Ovary (tissue), 3 donors: ENCODE results near the gene PAPSS1.

Experiments used
- EP300 ChIP-seq: sonication (generic); formaldehyde crosslinking; IDR thresholded peaks from one replicate; pipeline ENCODE4 v1.6.1; 2017; ENCODE audit warnings: antibody characterized with exemption
- POLR2A ChIP-seq: fragments of 450-650 bp; IDR thresholded peaks from one replicate; pipeline ENCODE4 v1.6.1; 2017; ENCODE audit warnings: antibody characterized with exemption, mild to moderate bottlenecking, moderate library complexity
- TF ChIP-seq, protein P1 (sequence below), 3 donors: fragments of 450-650 bp in 2 of 3; fragments of 200-600 bp in 1 of 3; IDR thresholded peaks; one replicate each; pipeline versions ENCODE4 v1.5.1 to v1.8.0; 2016 to 2022; ENCODE audit warnings: antibody characterized with exemption in 3 of 3, mild to moderate bottlenecking in 1 of 3
- donor health status: DM: no; HTN: no; CAD: no.

DNA sequence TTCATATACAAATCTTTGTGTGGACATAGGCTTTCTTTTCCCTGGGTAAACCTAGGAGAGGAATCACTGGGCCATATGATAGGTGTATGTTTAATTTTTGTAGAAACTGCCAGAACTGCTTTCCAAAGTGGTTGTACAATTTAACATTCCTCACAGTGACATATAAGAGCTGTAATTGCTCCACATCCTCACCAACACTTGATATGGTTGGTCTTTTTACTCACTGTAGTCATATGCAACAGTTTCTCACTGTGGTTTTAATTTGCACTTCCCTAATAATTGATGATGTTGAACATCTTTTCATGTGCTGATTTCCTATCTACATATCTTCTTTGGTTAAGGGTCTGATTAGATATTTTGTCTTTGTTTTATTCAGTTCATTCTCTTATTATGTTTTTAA lies 24.5 kb upstream of the PAPSS1 start:
- TF ChIP-seq, protein P1, sequence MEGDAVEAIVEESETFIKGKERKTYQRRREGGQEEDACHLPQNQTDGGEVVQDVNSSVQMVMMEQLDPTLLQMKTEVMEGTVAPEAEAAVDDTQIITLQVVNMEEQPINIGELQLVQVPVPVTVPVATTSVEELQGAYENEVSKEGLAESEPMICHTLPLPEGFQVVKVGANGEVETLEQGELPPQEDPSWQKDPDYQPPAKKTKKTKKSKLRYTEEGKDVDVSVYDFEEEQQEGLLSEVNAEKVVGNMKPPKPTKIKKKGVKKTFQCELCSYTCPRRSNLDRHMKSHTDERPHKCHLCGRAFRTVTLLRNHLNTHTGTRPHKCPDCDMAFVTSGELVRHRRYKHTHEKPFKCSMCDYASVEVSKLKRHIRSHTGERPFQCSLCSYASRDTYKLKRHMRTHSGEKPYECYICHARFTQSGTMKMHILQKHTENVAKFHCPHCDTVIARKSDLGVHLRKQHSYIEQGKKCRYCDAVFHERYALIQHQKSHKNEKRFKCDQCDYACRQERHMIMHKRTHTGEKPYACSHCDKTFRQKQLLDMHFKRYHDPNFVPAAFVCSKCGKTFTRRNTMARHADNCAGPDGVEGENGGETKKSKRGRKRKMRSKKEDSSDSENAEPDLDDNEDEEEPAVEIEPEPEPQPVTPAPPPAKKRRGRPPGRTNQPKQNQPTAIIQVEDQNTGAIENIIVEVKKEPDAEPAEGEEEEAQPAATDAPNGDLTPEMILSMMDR (IDR thresholded peaks at IDR 0.05) = no peak
- TF ChIP-seq POLR2A = no peak
- no peak for TF ChIP-seq EP300
